ENCODE data around the gene DIO3.

DNA sequence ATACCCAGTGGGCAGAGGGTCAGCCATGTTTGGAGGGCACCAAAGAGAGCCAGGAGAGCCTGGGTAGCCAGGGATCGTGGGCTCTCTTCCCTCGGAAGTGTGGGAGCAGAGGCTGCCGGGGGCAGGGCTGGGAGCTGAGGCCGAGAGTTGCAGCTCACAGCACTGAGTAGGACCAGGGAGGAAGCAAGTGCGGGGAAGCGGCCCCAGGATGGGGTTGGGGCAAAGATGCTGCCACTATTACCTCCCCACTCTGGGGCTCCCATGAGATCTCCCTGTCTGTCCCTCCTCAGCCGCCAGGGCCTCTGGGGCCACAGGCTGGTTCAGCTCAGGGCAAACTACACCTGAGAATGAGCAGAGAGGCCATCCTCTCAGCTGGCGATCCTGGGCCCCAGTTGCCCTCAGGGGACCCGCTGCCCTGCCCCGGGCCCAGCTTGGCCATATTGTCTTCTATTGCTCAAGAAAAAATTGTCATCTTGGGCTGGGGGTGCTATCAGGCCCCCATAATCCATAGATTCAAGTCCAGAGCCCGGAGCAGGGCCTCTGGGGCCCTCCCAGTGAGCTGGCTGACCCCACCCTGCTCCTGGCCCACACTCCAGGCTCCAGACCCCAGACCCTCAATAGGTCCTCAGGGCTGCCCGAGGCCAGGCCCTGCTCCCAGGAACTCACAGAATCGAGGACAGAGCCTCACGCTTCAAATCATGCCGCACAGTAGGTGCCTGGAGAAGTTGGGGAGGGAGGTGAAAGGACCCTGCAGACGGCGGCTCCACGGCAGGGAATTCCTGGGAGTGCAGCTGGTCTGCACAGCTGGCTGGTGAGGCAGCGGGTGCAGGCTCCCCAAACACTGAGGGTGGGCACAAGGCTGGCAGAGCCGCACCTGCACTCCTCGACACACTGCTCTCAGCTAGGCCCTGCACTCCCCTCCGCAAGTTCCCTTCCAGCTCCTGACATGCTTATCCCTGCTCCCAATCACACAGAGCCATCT, 20.5 kb upstream of the DIO3 start:
- no peak for TF ChIP-seq POLR2AphosphoS5 (IDR thresholded peaks at IDR 0.05; ENCODE audit: low read depth, low read length)
- TF ChIP-seq, protein P1, sequence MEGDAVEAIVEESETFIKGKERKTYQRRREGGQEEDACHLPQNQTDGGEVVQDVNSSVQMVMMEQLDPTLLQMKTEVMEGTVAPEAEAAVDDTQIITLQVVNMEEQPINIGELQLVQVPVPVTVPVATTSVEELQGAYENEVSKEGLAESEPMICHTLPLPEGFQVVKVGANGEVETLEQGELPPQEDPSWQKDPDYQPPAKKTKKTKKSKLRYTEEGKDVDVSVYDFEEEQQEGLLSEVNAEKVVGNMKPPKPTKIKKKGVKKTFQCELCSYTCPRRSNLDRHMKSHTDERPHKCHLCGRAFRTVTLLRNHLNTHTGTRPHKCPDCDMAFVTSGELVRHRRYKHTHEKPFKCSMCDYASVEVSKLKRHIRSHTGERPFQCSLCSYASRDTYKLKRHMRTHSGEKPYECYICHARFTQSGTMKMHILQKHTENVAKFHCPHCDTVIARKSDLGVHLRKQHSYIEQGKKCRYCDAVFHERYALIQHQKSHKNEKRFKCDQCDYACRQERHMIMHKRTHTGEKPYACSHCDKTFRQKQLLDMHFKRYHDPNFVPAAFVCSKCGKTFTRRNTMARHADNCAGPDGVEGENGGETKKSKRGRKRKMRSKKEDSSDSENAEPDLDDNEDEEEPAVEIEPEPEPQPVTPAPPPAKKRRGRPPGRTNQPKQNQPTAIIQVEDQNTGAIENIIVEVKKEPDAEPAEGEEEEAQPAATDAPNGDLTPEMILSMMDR (IDR thresholded peaks at IDR 0.05) = no peak
- TF ChIP-seq, protein P2, sequence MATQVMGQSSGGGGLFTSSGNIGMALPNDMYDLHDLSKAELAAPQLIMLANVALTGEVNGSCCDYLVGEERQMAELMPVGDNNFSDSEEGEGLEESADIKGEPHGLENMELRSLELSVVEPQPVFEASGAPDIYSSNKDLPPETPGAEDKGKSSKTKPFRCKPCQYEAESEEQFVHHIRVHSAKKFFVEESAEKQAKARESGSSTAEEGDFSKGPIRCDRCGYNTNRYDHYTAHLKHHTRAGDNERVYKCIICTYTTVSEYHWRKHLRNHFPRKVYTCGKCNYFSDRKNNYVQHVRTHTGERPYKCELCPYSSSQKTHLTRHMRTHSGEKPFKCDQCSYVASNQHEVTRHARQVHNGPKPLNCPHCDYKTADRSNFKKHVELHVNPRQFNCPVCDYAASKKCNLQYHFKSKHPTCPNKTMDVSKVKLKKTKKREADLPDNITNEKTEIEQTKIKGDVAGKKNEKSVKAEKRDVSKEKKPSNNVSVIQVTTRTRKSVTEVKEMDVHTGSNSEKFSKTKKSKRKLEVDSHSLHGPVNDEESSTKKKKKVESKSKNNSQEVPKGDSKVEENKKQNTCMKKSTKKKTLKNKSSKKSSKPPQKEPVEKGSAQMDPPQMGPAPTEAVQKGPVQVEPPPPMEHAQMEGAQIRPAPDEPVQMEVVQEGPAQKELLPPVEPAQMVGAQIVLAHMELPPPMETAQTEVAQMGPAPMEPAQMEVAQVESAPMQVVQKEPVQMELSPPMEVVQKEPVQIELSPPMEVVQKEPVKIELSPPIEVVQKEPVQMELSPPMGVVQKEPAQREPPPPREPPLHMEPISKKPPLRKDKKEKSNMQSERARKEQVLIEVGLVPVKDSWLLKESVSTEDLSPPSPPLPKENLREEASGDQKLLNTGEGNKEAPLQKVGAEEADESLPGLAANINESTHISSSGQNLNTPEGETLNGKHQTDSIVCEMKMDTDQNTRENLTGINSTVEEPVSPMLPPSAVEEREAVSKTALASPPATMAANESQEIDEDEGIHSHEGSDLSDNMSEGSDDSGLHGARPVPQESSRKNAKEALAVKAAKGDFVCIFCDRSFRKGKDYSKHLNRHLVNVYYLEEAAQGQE (IDR thresholded peaks at IDR 0.05; ENCODE audit: insufficient read depth in 1 of 2, low read depth in 2 of 2, low read length in 1 of 2) = no peak
